ENCODE results near the gene NTNG2. TPM values are rescaled to one million over a fixed set of nuclear protein-coding genes. Genes with fewer than 3 reads are reported as not detected.

NTNG2 gene
- polyA plus RNA-seq, 1 donor from 2014 or later: 0.43 TPM

- Histone ChIP-seq H3K79me2 (replicated peaks; ENCODE audit: insufficient read depth, low read length) (no peaks in the 10 kb centered on the region), H3K27ac (ENCODE audit: low read length) (no peak overlapping the region), H3F3A (ENCODE audit: insufficient read depth, low read length, poor library complexity, severe bottlenecking) (no peaks in the 10 kb centered on the region), H3K4me3 (ENCODE audit: low read length) (no peak overlapping the region), H3K9ac (ENCODE audit: low read length) (no peak overlapping the region), H3K27me3 (ENCODE audit: insufficient read depth, low read depth, low read length) (no peaks in the 10 kb centered on the region), H3K9me3 (ENCODE audit: low read length) (no peaks in the 10 kb centered on the region), H3K4me2 (ENCODE audit: low read length) (no peak overlapping the region), H2AFZ (ENCODE audit: low read depth, low read length) (no peak overlapping the region), H3K36me3 (ENCODE audit: insufficient read depth, low read length) (no peaks in the 10 kb centered on the region), H4K20me1 (ENCODE audit: insufficient read depth) (no peaks in the 10 kb centered on the region), H3K9me2 (ENCODE audit: insufficient read depth, low read length) (no peaks in the 10 kb centered on the region)
- TF ChIP-seq TAF1 (IDR thresholded peaks at IDR 0.05; ENCODE audit: low read depth): no peak
- TF ChIP-seq RAD21 (conservative IDR thresholded peaks at IDR 0.05): no peak
- no peak for TF ChIP-seq EP300 (conservative IDR thresholded peaks at IDR 0.05; ENCODE audit: poor library complexity, severe bottlenecking)
- TF ChIP-seq, protein P1, sequence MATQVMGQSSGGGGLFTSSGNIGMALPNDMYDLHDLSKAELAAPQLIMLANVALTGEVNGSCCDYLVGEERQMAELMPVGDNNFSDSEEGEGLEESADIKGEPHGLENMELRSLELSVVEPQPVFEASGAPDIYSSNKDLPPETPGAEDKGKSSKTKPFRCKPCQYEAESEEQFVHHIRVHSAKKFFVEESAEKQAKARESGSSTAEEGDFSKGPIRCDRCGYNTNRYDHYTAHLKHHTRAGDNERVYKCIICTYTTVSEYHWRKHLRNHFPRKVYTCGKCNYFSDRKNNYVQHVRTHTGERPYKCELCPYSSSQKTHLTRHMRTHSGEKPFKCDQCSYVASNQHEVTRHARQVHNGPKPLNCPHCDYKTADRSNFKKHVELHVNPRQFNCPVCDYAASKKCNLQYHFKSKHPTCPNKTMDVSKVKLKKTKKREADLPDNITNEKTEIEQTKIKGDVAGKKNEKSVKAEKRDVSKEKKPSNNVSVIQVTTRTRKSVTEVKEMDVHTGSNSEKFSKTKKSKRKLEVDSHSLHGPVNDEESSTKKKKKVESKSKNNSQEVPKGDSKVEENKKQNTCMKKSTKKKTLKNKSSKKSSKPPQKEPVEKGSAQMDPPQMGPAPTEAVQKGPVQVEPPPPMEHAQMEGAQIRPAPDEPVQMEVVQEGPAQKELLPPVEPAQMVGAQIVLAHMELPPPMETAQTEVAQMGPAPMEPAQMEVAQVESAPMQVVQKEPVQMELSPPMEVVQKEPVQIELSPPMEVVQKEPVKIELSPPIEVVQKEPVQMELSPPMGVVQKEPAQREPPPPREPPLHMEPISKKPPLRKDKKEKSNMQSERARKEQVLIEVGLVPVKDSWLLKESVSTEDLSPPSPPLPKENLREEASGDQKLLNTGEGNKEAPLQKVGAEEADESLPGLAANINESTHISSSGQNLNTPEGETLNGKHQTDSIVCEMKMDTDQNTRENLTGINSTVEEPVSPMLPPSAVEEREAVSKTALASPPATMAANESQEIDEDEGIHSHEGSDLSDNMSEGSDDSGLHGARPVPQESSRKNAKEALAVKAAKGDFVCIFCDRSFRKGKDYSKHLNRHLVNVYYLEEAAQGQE (IDR thresholded peaks at IDR 0.05; ENCODE audit: borderline replicate concordance): no peak
- TF ChIP-seq, protein P2, sequence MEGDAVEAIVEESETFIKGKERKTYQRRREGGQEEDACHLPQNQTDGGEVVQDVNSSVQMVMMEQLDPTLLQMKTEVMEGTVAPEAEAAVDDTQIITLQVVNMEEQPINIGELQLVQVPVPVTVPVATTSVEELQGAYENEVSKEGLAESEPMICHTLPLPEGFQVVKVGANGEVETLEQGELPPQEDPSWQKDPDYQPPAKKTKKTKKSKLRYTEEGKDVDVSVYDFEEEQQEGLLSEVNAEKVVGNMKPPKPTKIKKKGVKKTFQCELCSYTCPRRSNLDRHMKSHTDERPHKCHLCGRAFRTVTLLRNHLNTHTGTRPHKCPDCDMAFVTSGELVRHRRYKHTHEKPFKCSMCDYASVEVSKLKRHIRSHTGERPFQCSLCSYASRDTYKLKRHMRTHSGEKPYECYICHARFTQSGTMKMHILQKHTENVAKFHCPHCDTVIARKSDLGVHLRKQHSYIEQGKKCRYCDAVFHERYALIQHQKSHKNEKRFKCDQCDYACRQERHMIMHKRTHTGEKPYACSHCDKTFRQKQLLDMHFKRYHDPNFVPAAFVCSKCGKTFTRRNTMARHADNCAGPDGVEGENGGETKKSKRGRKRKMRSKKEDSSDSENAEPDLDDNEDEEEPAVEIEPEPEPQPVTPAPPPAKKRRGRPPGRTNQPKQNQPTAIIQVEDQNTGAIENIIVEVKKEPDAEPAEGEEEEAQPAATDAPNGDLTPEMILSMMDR (IDR thresholded peaks at IDR 0.05; ENCODE audit: poor library complexity, severe bottlenecking): no peak
- TF ChIP-seq POLR2AphosphoS5 (IDR thresholded peaks at IDR 0.05): no peak
- no peak for TF ChIP-seq EZH2 (IDR thresholded peaks at IDR 0.05; ENCODE audit: borderline replicate concordance, insufficient read depth, low read length, poor library complexity, severe bottlenecking)
- no peak for TF ChIP-seq MXI1 (conservative IDR thresholded peaks at IDR 0.05; ENCODE audit: poor library complexity, severe bottlenecking)
Measured at GRCh38 chr9:132172185-132172584, 10.3 kb downstream of the NTNG2 start.

GRCh38 chr9:132175431-132175830, 13.6 kb downstream of the NTNG2 start:
- no peaks in the 10 kb centered on the region for H3K27me3 ChIP-seq (ENCODE audit: insufficient read depth, low read depth, low read length)
- no peak overlapping the region for H3K27ac ChIP-seq (ENCODE audit: low read length)

More at GRCh38 chr9:132175431-132175830, 13.6 kb downstream of the NTNG2 start:
- H2AFZ ChIP-seq (ENCODE audit: low read depth, low read length): no peak overlapping the region
- TF ChIP-seq RAD21 (conservative IDR thresholded peaks at IDR 0.05) (no peak), EP300 (conservative IDR thresholded peaks at IDR 0.05; ENCODE audit: poor library complexity, severe bottlenecking) (no peak), EZH2 (IDR thresholded peaks at IDR 0.05; ENCODE audit: borderline replicate concordance, insufficient read depth, low read length, poor library complexity, severe bottlenecking) (no peak), TAF1 (IDR thresholded peaks at IDR 0.05; ENCODE audit: low read depth) (no peak), SMC3 (conservative IDR thresholded peaks at IDR 0.05; ENCODE audit: poor library complexity) (no peak), MXI1 (conservative IDR thresholded peaks at IDR 0.05; ENCODE audit: poor library complexity, severe bottlenecking) (no peak), POLR2AphosphoS5 (IDR thresholded peaks at IDR 0.05) (no peak)
- TF ChIP-seq, protein P1 (IDR thresholded peaks at IDR 0.05; ENCODE audit: borderline replicate concordance): no peak
- H4K20me1 ChIP-seq (ENCODE audit: insufficient read depth): no peaks in the 10 kb centered on the region
- no peaks in the 10 kb centered on the region for H3K9me2 ChIP-seq (ENCODE audit: insufficient read depth, low read length)
- H3K36me3 ChIP-seq (ENCODE audit: insufficient read depth, low read length): no peaks in the 10 kb centered on the region
- no peaks in the 10 kb centered on the region for H3F3A ChIP-seq (ENCODE audit: insufficient read depth, low read length, poor library complexity, severe bottlenecking)
- no peaks in the 10 kb centered on the region for H3K9me3 ChIP-seq (ENCODE audit: low read length)
- no peak overlapping the region for H3K4me3 ChIP-seq (ENCODE audit: low read length)
- no peaks in the 10 kb centered on the region for H3K79me2 ChIP-seq (replicated peaks; ENCODE audit: insufficient read depth, low read length)
- H3K9ac ChIP-seq (ENCODE audit: low read length): no peak overlapping the region
- H3K4me2 ChIP-seq (ENCODE audit: low read length): no peak overlapping the region

Data from neural cell (in vitro differentiated cells).